Activated T-cell treated with anti-CD3 and anti-CD28 coated beads, Interleukin-2, amount 50 U/mL, for 24 hours (primary cell): ENCODE measurements around the gene TBC1D2B.
"Not testable (repeated sequence)": the region's sequence is repeated elsewhere in the genome, so short reads cannot be mapped to it uniquely, and the experiment has no call there.

Experiments used
- DNase-seq: peaks from one replicate; pipeline ENCODE4 v3.0.0-alpha.2; 2020
- H3K27ac Mint-ChIP-seq: 2 replicates; pipeline ENCODE4 v1.8.0; 2020; ENCODE audit warnings: mild to moderate bottlenecking, mixed read lengths
- H3K27me3 Mint-ChIP-seq: 2 replicates; pipeline ENCODE4 v1.8.0; 2020; ENCODE audit warnings: mixed read lengths
- H3K36me3 Mint-ChIP-seq: 2 replicates; pipeline ENCODE4 v1.8.0; 2020; ENCODE audit warnings: low read depth, mixed read lengths
- H3K4me1 Mint-ChIP-seq: 2 replicates; pipeline ENCODE4 v1.8.0; 2020; ENCODE audit warnings: low read depth, mixed read lengths
- H3K4me3 Mint-ChIP-seq: 2 replicates; pipeline ENCODE4 v1.8.0; 2020; ENCODE audit warnings: mild to moderate bottlenecking, moderate library complexity, mixed read lengths
- H3K9me3 Mint-ChIP-seq: 2 replicates; pipeline ENCODE4 v1.8.0; 2020; ENCODE audit warnings: mixed read lengths

The TBC1D2B gene

DNA sequence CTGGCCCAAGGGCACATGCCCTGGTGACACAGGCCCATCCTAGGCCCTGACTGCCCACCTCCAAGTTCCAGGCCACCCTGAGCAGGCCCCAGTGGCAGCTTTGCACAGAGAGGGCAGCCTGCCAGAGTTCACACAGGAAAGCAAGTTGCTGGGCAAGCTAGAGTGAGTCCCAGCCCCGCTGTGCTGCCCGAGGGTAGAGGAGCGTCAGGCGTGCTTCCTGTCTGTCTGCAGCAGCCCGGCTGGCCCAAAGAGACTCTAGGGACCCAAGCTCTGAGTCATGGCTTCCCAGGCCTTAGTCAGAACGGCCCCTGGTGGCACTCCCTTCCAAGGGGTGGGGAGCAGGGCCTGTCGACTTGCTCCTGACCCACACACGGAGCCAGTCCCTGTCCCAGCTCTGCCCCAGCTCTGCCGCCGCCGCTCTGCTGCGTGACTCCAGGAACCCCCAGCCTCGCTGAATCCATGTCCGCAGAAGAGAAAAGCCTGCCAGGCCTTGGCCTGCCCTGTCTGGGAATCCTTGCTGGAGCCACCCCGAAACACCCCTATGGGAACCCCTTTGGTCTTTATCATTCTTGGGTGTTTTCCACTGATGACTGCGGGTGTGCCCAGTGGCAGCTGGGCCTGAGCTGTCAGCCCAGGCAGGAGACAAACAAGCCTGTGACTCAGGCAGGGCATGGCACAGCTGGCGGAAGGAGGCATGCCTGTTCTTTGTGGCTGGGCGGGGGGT, 83.4 kb downstream of the TBC1D2B start:
- Mint-ChIP-seq H3K4me1 (peaks cover 29% of the 10 kb centered on the region), H3K36me3 (peaks cover 33% of the 10 kb centered on the region), H3K27ac (peak overlapping the region; percentile 83)
- H3K27me3 Mint-ChIP-seq, H3K4me3 Mint-ChIP-seq, H3K9me3 Mint-ChIP-seq: not testable (repeated sequence)
- peak; percentile 45 for DNase-seq

DNA sequence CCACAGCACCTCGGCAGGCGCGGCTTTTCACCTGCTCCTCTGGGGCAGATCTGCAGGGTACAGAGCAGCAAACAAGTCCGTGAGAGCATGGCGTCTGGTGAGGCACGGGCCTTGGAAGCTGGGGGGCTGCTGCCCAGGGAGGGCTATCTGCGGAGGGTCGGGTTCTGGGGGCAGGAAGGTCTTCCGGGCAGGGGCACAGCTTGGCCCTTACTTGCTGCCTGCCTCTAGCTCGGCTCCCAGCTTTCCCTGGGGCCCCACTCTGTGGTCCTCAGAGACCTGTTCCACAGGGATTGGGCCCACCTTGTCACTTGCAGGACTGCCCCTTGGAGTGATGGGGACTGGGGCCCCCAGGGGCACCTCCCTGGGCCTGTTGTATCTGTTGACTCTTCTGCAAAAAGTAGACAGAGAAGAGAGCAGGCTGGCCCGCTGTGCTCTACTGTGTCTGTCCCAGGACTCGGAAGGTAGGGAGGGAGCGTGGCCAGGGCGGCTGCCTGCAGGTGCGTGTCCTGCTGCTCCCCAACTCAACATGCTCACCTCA, 84.1 kb downstream of the TBC1D2B start:
- Mint-ChIP-seq H3K27me3 (no peaks in the 10 kb centered on the region), H3K4me1 (peaks cover 32% of the 10 kb centered on the region), H3K9me3 (no peaks in the 10 kb centered on the region), H3K27ac (peak overlapping the region; percentile 83), H3K4me3 (no peak overlapping the region), H3K36me3 (peaks cover 26% of the 10 kb centered on the region)
- no peak for DNase-seq

- no peak for DNase-seq
- H3K4me3 Mint-ChIP-seq: no peak overlapping the region
- peak overlapping the region; percentile 79 for H3K27ac Mint-ChIP-seq
- no peaks in the 10 kb centered on the region for H3K27me3 Mint-ChIP-seq
- peaks cover 32% of the 10 kb centered on the region for H3K4me1 Mint-ChIP-seq
- no peaks in the 10 kb centered on the region for H3K9me3 Mint-ChIP-seq
- H3K36me3 Mint-ChIP-seq: peaks cover 18% of the 10 kb centered on the region
These were observed 84.9 kb downstream of the TBC1D2B start for GRCh38 chr15:77992356-77993222.

DNA sequence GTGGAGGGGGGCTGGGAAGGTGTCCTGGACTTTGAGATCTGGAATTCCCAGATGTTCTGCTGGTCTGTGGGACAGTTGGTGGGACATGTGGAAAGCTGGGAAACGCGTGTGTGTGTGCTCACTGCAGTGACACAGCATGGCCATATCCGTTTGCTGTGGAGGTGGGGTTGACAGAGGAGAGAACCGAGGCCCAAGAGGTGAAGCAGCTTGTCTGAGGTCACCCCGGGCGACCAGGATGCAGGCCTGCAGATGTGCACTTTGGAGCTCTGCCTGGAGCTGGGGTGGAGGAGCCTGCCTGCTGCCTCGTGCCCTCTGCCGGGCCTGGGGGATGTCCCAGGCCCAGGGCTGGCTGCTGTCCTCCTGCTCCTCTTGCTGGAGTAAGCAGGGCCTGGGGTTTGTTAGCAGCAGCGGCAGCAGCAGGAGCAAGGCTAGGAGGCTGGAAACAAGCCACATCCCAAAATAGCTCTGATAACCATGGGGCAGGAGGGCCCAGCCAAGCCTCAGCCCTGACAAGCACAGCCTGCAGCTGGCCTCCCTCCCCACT, 85.8 kb downstream of the TBC1D2B start:
- peaks cover 32% of the 10 kb centered on the region for H3K4me1 Mint-ChIP-seq
- not testable (repeated sequence) for H3K27me3 Mint-ChIP-seq, H3K9me3 Mint-ChIP-seq, DNase-seq, H3K4me3 Mint-ChIP-seq, H3K36me3 Mint-ChIP-seq
- H3K27ac Mint-ChIP-seq: peak overlapping the region; percentile 79

GRCh38 chr15:77991029-77991406, 86.5 kb downstream of the TBC1D2B start:
- no peaks in the 10 kb centered on the region for H3K9me3 Mint-ChIP-seq
- no peak for DNase-seq
- peaks cover 32% of the 10 kb centered on the region for H3K4me1 Mint-ChIP-seq
- H3K27ac Mint-ChIP-seq: no peak overlapping the region
- H3K4me3 Mint-ChIP-seq: no peak overlapping the region
- no peaks in the 10 kb centered on the region for H3K27me3 Mint-ChIP-seq
- H3K36me3 Mint-ChIP-seq: peaks cover 5% of the 10 kb centered on the region

- DNase-seq: no peak
- H3K9me3 Mint-ChIP-seq: no peaks in the 10 kb centered on the region
- peak overlapping the region; percentile 4 for H3K27ac Mint-ChIP-seq
- H3K27me3 Mint-ChIP-seq: no peaks in the 10 kb centered on the region
- H3K4me3 Mint-ChIP-seq: no peak overlapping the region
- H3K4me1 Mint-ChIP-seq: peaks cover 32% of the 10 kb centered on the region
- peaks cover 5% of the 10 kb centered on the region for H3K36me3 Mint-ChIP-seq
These were observed 88.0 kb downstream of the TBC1D2B start for GRCh38 chr15:77989296-77990143.

GRCh38 chr15:77988347-77989295, 88.9 kb downstream of the TBC1D2B start:
- Mint-ChIP-seq H3K4me3 (no peak overlapping the region), H3K4me1 (peaks cover 24% of the 10 kb centered on the region), H3K27ac (peak overlapping the region; percentile 4)

DNA sequence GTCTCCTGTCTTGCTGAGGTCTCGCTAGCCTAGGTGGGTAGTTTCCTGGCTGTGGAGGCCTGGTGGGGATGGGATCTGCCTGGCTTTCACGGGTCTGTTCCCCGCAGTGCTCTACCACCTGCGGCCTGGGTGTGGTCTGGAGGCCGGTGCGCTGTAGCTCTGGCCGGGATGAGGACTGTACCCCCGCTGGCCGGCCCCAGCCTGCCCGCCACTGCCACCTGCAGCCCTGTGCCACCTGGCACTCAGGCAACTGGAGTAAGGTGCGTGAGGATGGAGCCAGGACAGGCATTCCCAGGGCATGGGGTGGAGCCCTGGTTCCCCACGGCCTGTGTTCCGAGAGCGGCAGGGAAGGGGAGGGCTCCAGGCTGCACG, 89.8 kb downstream of the TBC1D2B start:
- H3K9me3 Mint-ChIP-seq, H3K4me3 Mint-ChIP-seq, DNase-seq, H3K27ac Mint-ChIP-seq, H3K36me3 Mint-ChIP-seq, H3K27me3 Mint-ChIP-seq: not testable (repeated sequence)
- peaks cover 22% of the 10 kb centered on the region for H3K4me1 Mint-ChIP-seq

More at GRCh38 chr15:77988347-77989295, 88.9 kb downstream of the TBC1D2B start:
- DNase-seq: no peak
- no peaks in the 10 kb centered on the region for H3K9me3 Mint-ChIP-seq
- peaks cover 3% of the 10 kb centered on the region for H3K36me3 Mint-ChIP-seq
- H3K27me3 Mint-ChIP-seq: no peaks in the 10 kb centered on the region

GRCh38 chr15:77986891-77987764, 90.4 kb downstream of the TBC1D2B start:
- DNase-seq: no peak
- Mint-ChIP-seq H3K36me3 (no peaks in the 10 kb centered on the region), H3K4me1 (peaks cover 19% of the 10 kb centered on the region), H3K27ac (no peak overlapping the region), H3K4me3 (no peak overlapping the region), H3K27me3 (no peaks in the 10 kb centered on the region), H3K9me3 (no peaks in the 10 kb centered on the region)

DNA sequence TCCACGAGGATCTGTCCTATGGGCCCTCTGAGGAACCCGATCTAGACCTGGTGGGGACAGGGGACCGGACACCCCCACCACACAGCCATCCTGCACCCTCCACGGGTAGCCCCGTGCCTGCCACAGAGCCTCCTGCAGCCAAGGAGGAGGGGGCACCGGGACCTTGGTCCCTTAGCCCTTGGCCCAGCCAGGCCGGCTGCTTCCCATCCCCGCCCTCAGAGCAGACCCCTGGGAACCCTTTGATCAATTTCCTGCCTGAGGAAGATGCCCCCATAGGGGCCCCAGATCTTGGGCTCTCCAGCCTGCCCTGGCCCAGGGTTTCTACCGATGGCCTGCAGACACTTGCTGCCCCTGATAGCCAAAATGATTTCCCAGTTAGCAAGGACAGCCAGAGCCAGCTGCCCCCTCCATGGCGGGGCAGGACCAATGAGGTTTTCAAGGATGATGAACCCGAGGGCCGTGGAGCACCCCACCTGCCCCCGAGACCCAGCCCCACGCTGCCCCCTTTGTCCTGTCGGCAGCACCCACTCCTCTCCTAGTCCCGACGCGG, 91.5 kb downstream of the TBC1D2B start:
- Mint-ChIP-seq H3K9me3 (no peaks in the 10 kb centered on the region), H3K4me1 (peaks cover 14% of the 10 kb centered on the region), H3K36me3 (no peaks in the 10 kb centered on the region), H3K4me3 (no peak overlapping the region), H3K27me3 (no peaks in the 10 kb centered on the region), H3K27ac (no peak overlapping the region)
- DNase-seq: no peak

DNA sequence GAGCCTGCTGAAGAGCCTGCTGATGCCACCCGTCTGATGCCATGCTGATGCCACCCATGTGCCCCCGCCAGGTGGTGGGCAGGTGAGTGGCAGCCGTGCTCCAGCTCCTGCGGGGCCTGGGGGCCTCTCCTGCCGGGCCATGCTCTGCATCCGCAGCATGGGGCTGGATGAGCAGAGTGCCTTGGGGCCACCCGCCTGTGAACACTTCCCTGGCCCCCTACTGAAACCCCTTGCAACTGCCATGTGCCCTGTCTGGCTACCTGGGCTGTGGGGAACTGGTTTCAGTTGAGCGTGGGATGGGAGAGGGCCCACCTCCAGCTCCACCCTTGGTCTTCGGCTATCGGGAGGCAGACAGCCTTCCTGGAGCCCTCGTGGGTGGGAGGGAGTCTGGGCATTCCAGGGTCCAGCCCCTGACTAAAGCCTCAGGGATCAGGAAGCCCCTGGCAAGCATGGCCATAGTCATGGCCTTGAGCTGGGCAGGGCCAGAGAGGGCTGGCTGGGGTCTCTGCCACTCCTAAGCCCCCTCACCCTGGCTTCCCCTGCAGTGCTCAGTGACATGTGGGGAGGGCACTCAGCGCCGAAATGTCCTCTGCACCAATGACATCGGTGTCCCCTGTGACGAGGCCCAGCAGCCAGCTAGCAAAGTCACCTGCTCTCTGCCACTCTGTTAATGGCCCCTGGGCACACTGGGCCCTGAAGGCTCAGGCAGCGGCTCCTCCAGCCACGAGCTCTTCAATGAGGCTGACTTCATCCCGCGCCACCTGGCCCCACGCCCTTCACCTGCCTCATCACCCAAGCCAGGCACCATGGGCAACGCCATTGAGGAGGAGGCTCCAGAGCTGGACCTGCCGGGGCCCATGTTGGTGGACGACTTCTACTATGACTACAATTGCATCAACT, 92.2 kb downstream of the TBC1D2B start:
- Mint-ChIP-seq H3K4me3 (no peak overlapping the region), H3K27me3 (no peaks in the 10 kb centered on the region), H3K36me3 (no peaks in the 10 kb centered on the region), H3K27ac (no peak overlapping the region), H3K9me3 (no peaks in the 10 kb centered on the region), H3K4me1 (peaks cover 7% of the 10 kb centered on the region)
- DNase-seq: no peak

DNA sequence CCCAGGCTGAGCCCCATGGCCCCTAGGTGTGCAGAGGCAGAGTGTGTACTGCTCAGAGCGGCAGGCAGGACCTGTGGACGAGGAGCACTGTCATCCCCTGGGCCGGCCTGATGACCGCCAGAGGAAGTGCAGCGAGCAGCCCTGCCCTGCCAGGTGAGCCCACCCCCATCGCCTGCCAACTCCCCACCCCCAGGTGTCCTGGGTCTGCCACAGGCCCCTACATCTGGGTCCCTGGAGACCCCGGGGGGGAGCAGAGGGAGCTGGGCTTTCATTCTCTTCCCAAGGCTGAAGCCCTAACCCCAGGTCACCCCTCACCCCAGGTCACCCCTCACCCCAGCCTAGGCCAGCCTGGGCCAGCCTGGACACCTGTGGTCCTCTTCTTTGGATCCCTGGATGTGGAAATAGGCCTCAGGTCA, 93.1 kb downstream of the TBC1D2B start:
- no peak overlapping the region for H3K4me3 Mint-ChIP-seq
- H3K27me3 Mint-ChIP-seq: no peaks in the 10 kb centered on the region
- no peaks in the 10 kb centered on the region for H3K36me3 Mint-ChIP-seq
- no peak for DNase-seq
- H3K9me3 Mint-ChIP-seq: no peaks in the 10 kb centered on the region
- no peak overlapping the region for H3K27ac Mint-ChIP-seq
- peaks cover 5% of the 10 kb centered on the region for H3K4me1 Mint-ChIP-seq
